Subcutaneous abdominal adipose tissue (tissue), 5 donors: ENCODE data around the gene AP4B1.

Experiments
- H3K27ac ChIP-seq: one replicate; pipeline ENCODE4 v1.7.0; 2013; ENCODE audit warnings: low read depth, mild to moderate bottlenecking, inconsistent platforms, low read length, moderate library complexity
- H3K27me3 ChIP-seq, 5 donors: one replicate each; pipeline ENCODE4 v1.7.0; 2013; ENCODE audit warnings: low read length in 5 of 5, inconsistent platforms in 1 of 5; ENCODE audit not compliant: control insufficient read depth in 5 of 5, insufficient read depth in 4 of 5
- H3K36me3 ChIP-seq, 5 donors: one replicate each; pipeline ENCODE4 v1.7.0; 2013; ENCODE audit warnings: low read length in 5 of 5; ENCODE audit not compliant: control insufficient read depth in 5 of 5, insufficient read depth in 5 of 5
- H3K4me1 ChIP-seq, 5 donors: one replicate each; pipeline ENCODE4 v1.7.0; 2013; ENCODE audit warnings: low read length in 5 of 5, mild to moderate bottlenecking in 3 of 5, moderate library complexity in 1 of 5; ENCODE audit not compliant: control insufficient read depth in 5 of 5, insufficient read depth in 5 of 5
- H3K4me3 ChIP-seq, 5 donors: one replicate each; pipeline ENCODE4 v1.7.0; 2013; ENCODE audit warnings: low read length in 5 of 5, low read depth in 1 of 5
- H3K9ac ChIP-seq, 5 donors: one replicate each; pipeline ENCODE4 v1.7.0; 2013; ENCODE audit warnings: low read length in 5 of 5, mild to moderate bottlenecking in 4 of 5, moderate library complexity in 3 of 5
- H3K9me3 ChIP-seq, 5 donors: one replicate each; pipeline ENCODE4 v1.7.0; 2013; ENCODE audit warnings: low read length in 5 of 5; ENCODE audit not compliant: control insufficient read depth in 5 of 5
- donor health status: healthy.
- donor health status: healthy.
- donor health status: healthy.
- donor health status: healthy.
- donor health status: healthy.

Gene AP4B1

DNA sequence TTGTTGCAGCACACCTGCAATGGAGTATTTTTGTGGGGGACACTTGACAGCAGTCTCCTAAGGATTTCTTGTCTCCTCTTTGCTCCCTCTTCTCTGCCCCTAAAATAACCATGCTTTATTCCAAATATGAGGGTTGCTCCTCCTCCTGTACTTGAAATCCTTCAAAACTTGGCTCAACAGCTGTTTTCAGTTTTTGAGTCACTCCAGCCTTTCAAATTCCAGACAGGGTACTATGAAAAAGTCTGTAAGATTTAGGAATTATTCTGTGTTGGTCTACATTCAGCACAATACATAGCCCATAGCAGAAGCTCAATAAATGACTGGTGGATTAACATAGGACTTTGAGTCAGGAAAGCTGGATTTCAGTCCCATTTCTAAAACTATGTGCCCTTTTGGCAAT is 5.5 kb downstream of the AP4B1 start:
- H3K9me3 ChIP-seq, result no peaks in the 10 kb centered on the region
- no peak overlapping the region for H3K27ac ChIP-seq
- no peaks in the 10 kb centered on the region for H3K27me3 ChIP-seq
- no peak overlapping the region for H3K9ac ChIP-seq
- peaks cover 34 to 68% (median 47%) of the 10 kb centered on the region in 5 donors for H3K36me3 ChIP-seq
- H3K4me1 ChIP-seq, result peaks cover 3 to 17% (median 10%) of the 10 kb centered on the region in 5 donors
- H3K4me3 ChIP-seq, result no peak overlapping the region

DNA sequence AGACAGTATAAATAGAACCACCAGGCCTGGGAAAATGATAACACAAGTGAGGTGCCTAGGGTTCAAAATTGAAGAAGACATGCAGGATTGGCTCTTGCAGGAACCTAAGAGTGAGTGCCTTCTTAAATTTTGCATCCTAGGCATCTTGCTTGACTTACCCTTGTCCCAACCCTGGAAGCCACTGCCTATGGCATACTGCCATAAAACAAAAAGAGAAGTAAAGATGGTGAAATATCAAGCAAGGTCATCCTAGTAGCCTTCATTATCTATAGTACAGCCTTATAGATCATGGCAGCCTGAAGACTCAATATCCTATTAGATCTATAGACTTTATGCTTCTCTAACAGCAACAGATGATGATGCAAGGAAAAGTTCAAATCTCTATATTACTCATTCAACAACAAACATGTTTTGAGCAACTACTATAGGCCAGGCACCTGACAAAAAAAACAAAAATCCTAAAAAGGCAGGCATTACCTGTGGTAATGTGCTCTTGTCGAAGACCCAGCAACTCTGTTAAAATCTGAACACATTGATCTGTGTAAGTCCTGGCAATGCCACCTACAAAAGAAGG is 6.3 kb downstream of the AP4B1 start:
- no peaks in the 10 kb centered on the region for H3K27me3 ChIP-seq
- H3K36me3 ChIP-seq, result peaks cover 36 to 68% (median 47%) of the 10 kb centered on the region in 5 donors

DNA sequence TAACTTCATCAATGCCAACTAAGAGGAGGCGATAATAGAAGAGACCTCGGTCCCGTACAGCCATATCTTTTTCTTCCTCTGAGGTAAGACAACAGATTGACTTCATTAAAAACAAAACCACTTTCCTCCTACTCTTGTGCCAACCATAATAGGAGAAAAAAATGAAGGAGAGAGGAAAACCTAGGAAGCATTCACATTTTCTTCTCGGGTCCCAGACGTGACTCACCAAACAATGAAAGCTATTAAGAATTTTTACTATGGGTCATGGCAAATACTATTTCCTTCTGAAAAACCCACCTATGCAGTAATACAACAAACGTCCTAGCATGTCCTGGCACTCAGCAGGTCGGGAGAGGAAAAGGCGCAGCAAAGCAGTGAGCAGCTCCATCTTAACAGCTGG is 8.6 kb downstream of the AP4B1 start:
- H3K4me3 ChIP-seq, result no peak overlapping the region
- H3K36me3 ChIP-seq, result peaks cover 29 to 60% (median 41%) of the 10 kb centered on the region in 5 donors
- no peaks in the 10 kb centered on the region for H3K9me3 ChIP-seq
- peaks cover 0 to 9% (median 0%) of the 10 kb centered on the region in 5 donors for H3K4me1 ChIP-seq
- H3K27me3 ChIP-seq, result no peaks in the 10 kb centered on the region
- no peak overlapping the region for H3K27ac ChIP-seq
- H3K9ac ChIP-seq, result no peak overlapping the region

More for the DNA sequence above, 6.3 kb downstream of the AP4B1 start:
- peaks cover 0 to 9% (median 2%) of the 10 kb centered on the region in 5 donors for H3K4me1 ChIP-seq
- H3K27ac ChIP-seq, result no peak overlapping the region
- H3K9ac ChIP-seq, result no peak overlapping the region
- no peaks in the 10 kb centered on the region for H3K9me3 ChIP-seq
- H3K4me3 ChIP-seq, result no peak overlapping the region

DNA sequence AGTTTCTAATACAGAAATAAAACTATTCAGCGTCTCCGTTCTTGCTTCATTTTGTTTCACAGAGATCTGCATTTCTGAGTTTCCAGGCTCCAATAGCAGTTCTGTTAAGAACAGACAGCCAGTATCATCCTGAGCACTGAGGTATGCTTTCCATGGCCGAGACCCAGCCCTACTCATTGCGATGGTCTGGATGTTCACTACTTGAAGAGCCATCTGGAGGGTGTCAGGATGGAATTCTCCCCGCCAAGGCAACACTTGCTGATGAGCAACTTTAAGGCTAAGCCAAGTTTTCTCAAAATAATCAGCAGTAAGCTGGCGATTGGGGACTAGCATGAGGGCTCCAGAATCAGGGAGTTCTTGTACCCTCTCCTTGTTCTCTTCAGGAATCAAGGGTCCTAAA is 9.5 kb downstream of the AP4B1 start:
- no peak overlapping the region for H3K9ac ChIP-seq
- peaks cover 0 to 9% (median 0%) of the 10 kb centered on the region in 5 donors for H3K4me1 ChIP-seq
- no peaks in the 10 kb centered on the region for H3K9me3 ChIP-seq
- H3K27me3 ChIP-seq, result no peaks in the 10 kb centered on the region
- peaks cover 28 to 55% (median 37%) of the 10 kb centered on the region in 5 donors for H3K36me3 ChIP-seq
- no peak overlapping the region for H3K4me3 ChIP-seq
- no peak overlapping the region for H3K27ac ChIP-seq

- no peaks in the 10 kb centered on the region for H3K27me3 ChIP-seq
- no peak overlapping the region for H3K4me3 ChIP-seq
- H3K9me3 ChIP-seq, result no peaks in the 10 kb centered on the region
- H3K36me3 ChIP-seq, result peaks cover 22 to 39% (median 29%) of the 10 kb centered on the region in 5 donors
- no peaks in the 10 kb centered on the region for H3K4me1 ChIP-seq
- H3K27ac ChIP-seq, result no peak overlapping the region
- H3K9ac ChIP-seq, result no peak overlapping the region
Observed at GRCh38 chr1:113893267-113893666, 11.3 kb downstream of the AP4B1 start.

- H3K4me1 ChIP-seq, result no peaks in the 10 kb centered on the region
- no peak overlapping the region for H3K9ac ChIP-seq
- H3K36me3 ChIP-seq, result peaks cover 17 to 27% (median 21%) of the 10 kb centered on the region in 5 donors
- H3K27ac ChIP-seq, result no peak overlapping the region
- H3K9me3 ChIP-seq, result no peaks in the 10 kb centered on the region
- no peak overlapping the region for H3K4me3 ChIP-seq
- no peaks in the 10 kb centered on the region for H3K27me3 ChIP-seq
Observed at GRCh38 chr1:113891631-113892220, 12.9 kb downstream of the AP4B1 start.

DNA sequence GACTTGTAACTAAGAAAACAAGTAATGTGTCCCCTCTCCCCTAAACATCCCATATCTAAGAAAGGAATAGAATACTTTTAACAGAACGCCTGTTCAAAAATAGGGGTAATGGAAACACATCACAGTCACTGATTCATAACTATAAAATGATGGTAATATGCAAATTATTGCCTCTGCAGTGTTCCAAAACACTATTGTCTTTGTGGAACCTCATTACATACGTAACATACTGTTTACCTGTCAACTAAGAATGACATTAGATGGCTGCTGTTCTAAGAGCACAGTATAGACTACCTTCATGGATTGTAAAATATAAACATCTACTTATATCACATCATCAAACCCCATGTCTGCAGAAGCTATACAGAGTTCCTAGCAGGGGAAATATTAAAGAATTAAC is 13.8 kb downstream of the AP4B1 start:
- H3K27me3 ChIP-seq, result no peaks in the 10 kb centered on the region
- H3K4me3 ChIP-seq, result no peak overlapping the region
- H3K27ac ChIP-seq, result no peak overlapping the region
- no peaks in the 10 kb centered on the region for H3K9me3 ChIP-seq
- no peak overlapping the region for H3K9ac ChIP-seq
- H3K36me3 ChIP-seq, result peaks cover 11 to 18% (median 14%) of the 10 kb centered on the region in 5 donors
- no peaks in the 10 kb centered on the region for H3K4me1 ChIP-seq

DNA sequence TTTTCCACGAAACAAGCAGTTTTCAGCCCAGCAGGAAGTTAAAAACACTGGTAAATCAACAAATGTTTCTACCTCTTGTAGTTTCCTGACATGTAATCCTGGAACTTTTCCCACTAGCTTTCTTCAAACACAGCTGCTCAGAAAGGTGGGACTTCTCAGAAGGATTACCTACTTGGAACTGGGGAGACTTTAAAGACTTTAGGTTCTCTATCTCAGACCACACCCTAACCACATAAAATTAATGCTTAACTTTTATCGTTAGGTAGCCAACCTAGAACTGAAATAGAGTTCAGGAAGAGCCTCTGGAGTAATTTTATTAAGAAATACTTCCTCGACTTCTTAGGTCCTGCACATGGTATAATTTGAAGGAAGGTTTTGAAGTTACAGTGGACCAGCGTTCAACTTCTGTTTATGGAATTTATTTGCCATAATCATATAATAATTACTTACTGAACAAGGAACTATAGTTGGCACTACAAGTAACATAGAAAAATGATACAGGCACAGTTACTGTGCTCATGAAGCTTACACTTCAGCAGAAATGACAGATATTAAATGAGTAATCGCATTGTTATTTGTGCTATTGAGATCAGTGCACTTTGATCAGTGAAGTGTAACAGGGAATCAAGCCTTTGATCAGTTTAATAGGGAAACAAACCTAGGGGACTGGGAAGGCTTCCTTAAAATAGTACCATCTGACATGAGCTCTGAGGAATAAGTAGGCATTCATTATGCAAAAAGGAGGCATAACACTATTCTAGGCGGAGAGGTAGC is 17.0 kb downstream of the AP4B1 start, which contains the start of gene BCL2L15:
Gene BCL2L15, minus strand, starts transcription at position 180 of the 774 bp plus-strand sequence. CDS start 206 bp downstream, outside the sequence.
- no peaks in the 10 kb centered on the region for H3K4me1 ChIP-seq
- H3K9ac ChIP-seq, result no peak within 1 kb of the TSS
- no peaks in the 10 kb centered on the region for H3K36me3 ChIP-seq
- H3K9me3 ChIP-seq, result no peaks in the 10 kb centered on the region
- H3K27ac ChIP-seq, result no peak within 1 kb of the TSS
- no peaks in the 10 kb centered on the region for H3K27me3 ChIP-seq
- no peak within 1 kb of the TSS for H3K4me3 ChIP-seq

DNA sequence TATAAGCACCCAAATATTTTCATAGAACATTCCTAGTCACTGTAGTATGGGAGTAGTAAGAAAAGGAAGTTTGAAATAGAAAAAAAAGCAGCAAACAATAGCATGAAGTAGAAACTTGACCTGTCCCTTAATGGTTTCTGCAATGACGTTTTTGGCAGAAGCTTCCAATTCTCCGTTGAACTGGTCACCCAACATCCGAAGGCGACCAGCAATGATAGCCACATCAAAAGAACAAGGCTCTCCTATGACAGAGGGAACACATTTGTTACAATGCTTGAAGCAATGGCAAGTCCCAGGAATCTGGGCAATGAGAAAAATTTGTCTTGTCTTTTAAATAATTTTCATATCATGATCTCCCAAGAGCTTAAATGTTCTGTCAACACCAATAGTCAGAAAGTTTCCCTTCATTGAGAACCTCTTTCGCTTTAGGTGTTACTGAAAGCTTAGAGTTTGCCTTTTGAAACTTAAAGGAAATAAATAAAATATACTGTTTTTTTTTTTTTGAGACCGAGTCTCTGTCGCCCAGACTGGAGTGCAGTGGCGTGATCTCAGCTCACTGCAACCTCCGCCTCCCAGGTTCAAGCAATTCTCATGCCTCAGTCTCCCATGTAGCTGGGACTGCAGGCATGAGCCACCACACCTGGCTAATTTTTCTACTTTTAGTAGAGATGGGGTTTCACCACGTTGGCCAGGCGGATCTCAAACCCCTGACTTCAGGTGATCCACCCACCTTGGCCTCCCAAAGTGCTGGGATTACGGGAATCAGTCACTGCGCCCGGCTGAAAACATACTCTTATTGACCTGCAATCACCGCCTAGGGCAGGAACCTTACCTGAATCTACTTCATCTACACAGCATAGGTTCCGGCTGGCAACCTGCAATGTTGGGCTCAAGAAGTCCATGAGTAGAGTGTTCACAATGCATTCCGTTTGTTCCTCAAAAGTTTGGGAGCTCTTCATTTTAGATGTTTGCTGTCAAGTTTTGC is 17.9 kb downstream of the AP4B1 start:
- H3K9ac ChIP-seq, result no peak overlapping the region

More for the DNA sequence above, 17.9 kb downstream of the AP4B1 start:
- H3K4me1 ChIP-seq, result no peaks in the 10 kb centered on the region
- H3K27me3 ChIP-seq, result no peaks in the 10 kb centered on the region
- H3K4me3 ChIP-seq, result no peak overlapping the region
- no peaks in the 10 kb centered on the region for H3K36me3 ChIP-seq
- no peaks in the 10 kb centered on the region for H3K9me3 ChIP-seq
- no peak overlapping the region for H3K27ac ChIP-seq
